Activated CD8-positive, alpha-beta memory T cell treated with anti-CD3 and anti-CD28 coated beads for 36 hours (primary cell): ENCODE results near the gene NPC1L1. TPM values are rescaled to one million over a fixed set of nuclear protein-coding genes. Genes with fewer than 3 reads are reported as not detected.
"Not testable (repeated sequence)": the region's sequence is repeated elsewhere in the genome, so short reads cannot be mapped to it uniquely, and the experiment has no call there.

Source experiments
- CTCF ChIA-PET: fragments of 350-600 bp; sonication (Branson Sonifier 250); formaldehyde crosslinking; loops from one replicate; lab custom pipeline; 2021; ENCODE audit warnings: antibody characterized with exemption; lab: Charles Lee
- POLR2A ChIA-PET: fragments of 350-600 bp; sonication (Branson Sonifier 250); formaldehyde crosslinking; loops from one replicate; lab custom pipeline; 2021; ENCODE audit warnings: antibody characterized with exemption; lab: Charles Lee
- total RNA-seq, 2 experiments: library from RNA; stranded (reverse); gene quantifications; one replicate each; pipeline ENCODE4 v1.2.3, GENCODE V29; 2021

The NPC1L1 gene
- total RNA-seq, 2 experiments from 2014 or later, result not detected

DNA sequence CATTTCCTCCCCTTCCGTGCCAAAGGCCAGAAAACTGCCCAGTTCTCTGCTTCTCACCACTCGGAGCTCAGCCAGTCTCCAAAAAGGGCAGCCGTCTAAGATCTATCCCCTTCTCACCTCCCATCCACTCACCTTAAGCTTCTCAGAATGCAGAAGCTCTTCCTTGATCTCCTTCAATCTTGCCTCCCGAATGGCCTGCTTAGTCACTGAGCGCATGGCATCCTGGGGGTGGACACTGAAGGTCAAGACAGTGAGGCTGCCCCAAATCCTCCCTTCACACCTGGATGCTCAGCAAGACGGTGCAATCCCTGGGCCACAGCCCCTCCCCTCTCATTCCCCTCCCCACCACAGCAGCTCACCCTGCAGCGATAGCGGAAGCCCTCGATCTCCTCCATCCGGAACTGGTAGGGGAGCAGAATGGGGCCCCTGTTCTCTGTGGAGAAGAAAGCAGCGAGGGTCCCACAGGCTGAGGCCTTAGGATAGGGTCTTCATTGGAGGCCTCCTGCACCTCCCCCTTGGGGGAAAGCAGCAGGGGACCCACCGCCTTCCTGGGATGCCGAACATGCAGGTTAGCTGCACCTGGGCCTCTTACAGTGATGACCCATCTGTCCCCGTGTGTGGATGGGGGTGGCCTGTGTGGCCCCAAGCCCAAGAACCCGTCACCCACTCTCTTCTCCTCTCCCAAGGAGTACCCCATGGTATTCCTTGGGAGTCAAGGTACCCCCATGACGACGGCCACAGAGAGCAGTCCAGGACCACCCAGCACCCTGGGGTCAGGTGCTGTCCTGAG, 27.8 kb upstream of the NPC1L1 start:
- ChIA-PET CTCF (no interaction called here), POLR2A (interaction anchor here (1.2 kb wide), 1 partner anchor 12 kb away, joined by 3 read pairs; no protein-coding TSS in a partner anchor)

DNA sequence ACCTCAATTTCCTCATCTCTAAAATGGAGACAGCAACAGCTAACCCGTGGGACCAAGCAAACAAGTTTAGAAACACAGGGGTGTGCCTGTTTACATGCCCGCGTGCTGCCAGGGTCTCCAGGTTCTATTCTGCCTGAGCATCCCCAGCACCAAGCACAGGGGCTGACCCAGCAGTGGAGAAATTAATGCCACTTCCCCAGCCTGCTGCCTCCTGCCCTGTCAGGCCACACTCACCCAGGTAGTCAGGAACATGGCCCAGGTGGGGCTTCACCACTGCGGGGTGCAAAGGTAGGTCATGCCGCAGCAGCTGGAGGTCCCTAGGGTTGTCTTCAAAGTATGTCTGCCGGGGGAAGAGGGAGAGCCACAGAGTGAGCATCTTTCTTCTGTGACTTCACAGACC, 26.8 kb upstream of the NPC1L1 start:
- ChIA-PET CTCF (no interaction called here), POLR2A (interaction anchor here (1.2 kb wide), 1 partner anchor 13 kb away, joined by 3 read pairs; no protein-coding TSS in a partner anchor)

GRCh38 chr7:44566680-44567079, 25.6 kb upstream of the NPC1L1 start:
- ChIA-PET CTCF (interaction anchor here (1.0 to 3.1 kb wide), 3 partner anchors 21 to 325 kb away, joined by 3 to 17 read pairs (median 3); no protein-coding TSS in a partner anchor), POLR2A (no interaction called here)

- CTCF ChIA-PET, result interaction anchor here (0.8 to 3.1 kb wide), 15 partner anchors 9 to 324 kb away, joined by 3 to 17 read pairs (median 4); partner anchors contain the start of genes DDX56 and TMED4
These were observed 24.8 kb upstream of the NPC1L1 start for GRCh38 chr7:44565795-44566559.

DNA sequence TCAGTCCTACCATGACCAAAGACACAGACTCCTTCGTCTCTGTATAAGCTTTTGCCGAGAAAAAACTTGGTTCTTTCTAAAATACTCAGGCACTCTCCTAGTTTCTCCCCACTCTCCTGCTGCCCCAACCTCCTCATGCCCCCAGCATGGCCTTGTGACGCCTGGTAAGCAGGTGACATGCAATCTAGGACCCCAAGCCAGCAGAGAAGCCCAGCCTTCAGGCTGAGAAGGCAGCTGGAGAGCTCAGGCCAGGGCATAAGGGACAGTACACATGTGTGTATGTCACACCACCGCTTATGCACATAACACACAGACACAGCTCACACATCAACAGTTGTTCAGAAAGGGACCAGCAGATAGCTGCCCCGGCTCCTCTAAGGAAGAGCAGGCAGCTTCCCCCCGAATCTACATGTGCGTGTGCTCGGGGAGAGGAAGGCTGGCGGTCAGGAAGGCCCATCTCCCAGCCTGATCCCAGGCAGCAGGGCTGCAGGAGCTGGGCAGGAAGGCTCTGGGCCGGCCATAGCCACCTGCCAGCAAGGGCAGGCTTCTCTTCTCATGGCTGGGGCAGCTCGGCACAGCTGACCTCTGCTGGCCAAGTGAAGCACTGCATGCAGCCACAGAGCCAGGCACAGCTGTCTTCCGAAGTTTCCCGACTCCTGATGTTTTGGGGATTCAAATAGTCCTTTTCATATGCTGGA, 24.1 kb upstream of the NPC1L1 start:
- ChIA-PET POLR2A (interaction anchor here (0.6 to 2.2 kb wide), 5 partner anchors 9 to 75 kb away, joined by 3 to 11 read pairs (median 4); partner anchors contain the start of genes DDX56, NUDCD3 and TMED4), CTCF (interaction anchor here (0.5 to 3.1 kb wide), 16 partner anchors 9 to 365 kb away, joined by 3 to 17 read pairs (median 4); partner anchors contain the start of genes DDX56, TMED4 and YKT6)

More at GRCh38 chr7:44565795-44566559, 24.8 kb upstream of the NPC1L1 start:
- POLR2A ChIA-PET, result interaction anchor here (0.7 to 2.2 kb wide), 4 partner anchors 8 to 75 kb away, joined by 3 to 11 read pairs (median 4); partner anchors contain the start of genes DDX56, NUDCD3 and TMED4

DNA sequence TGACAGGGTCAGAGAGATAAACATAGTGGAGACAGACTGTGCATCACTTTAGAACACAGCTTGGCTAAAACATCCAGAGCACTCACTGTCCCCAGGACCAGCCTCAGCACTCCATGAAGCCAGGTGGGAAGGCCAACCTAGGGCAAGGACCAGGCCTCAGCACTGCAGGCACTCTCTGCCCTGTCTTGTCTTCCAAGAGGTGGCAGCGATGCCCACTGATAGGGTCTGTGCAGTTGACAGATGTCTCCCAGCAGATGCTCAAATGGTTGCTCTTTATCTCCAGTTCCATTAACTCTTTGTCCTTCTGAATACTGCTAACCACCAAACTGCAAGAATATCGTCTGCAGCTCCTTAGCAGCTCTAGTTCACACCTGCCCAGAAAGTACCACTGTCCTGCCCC, 23.5 kb upstream of the NPC1L1 start:
- ChIA-PET CTCF (interaction anchor here (1.0 to 3.1 kb wide), 7 partner anchors 10 to 364 kb away, joined by 3 to 17 read pairs (median 3); partner anchors contain the start of gene YKT6), POLR2A (interaction anchor here (0.6 to 2.2 kb wide), 3 partner anchors 9 to 16 kb away, joined by 3 to 11 read pairs (median 4); partner anchors contain the start of gene DDX56)

- POLR2A ChIA-PET, result no interaction called here
These were observed 22.1 kb upstream of the NPC1L1 start for GRCh38 chr7:44563171-44563679.

GRCh38 chr7:44562622-44562962, 21.5 kb upstream of the NPC1L1 start:
- POLR2A ChIA-PET, result not testable (repeated sequence)
- CTCF ChIA-PET, result interaction anchor here (0.5 kb wide), 1 partner anchor 11 kb away, joined by 3 read pairs; no protein-coding TSS in a partner anchor

More at GRCh38 chr7:44563171-44563679, 22.1 kb upstream of the NPC1L1 start:
- CTCF ChIA-PET, result no interaction called here

GRCh38 chr7:44561962-44562621, 21.0 kb upstream of the NPC1L1 start:
- CTCF ChIA-PET, result interaction anchor here (0.5 kb wide), 1 partner anchor 11 kb away, joined by 3 read pairs; no protein-coding TSS in a partner anchor
- POLR2A ChIA-PET, result no interaction called here

DNA sequence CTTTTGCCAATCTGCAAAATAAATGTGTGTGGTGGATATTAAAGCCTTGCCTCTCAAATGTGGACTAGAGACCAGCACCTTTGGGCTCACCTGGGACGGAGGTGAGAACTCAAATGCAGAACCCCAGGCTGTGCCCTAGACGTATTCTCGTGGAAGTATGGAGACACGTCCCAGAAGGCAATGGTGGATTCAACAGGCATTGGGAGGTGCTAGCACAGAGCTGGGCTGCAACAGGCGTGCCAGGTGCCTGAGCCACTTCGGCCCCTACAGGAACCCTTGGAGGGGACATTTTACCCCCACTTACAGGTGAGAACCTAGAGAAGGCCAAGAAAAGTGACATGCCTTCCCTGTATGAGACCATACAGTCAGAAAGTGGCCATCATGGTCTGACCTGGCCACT, 20.4 kb upstream of the NPC1L1 start:
- POLR2A ChIA-PET, result no interaction called here
- CTCF ChIA-PET, result no interaction called here

DNA sequence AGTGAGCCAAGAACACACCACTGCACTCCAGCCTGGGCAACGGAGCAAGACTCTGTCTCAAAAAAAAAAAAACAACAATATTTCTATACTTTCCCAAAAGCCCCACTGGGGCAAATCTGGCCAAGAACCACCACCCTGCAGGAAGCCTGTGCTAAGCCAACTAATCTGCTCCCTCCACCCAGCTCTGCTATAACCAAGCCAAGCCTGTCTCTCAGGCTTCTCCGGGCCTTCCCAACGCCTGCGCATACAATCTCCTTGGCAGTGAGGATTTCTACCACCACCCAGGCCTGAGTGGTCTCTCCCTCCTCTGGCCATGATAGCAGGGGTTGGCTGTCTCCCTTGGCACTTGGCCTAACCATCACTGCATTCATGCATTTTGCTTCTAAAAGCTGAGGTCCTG, 18.4 kb upstream of the NPC1L1 start:
- ChIA-PET CTCF (no interaction called here), POLR2A (interaction anchor here (0.6 kb wide), 1 partner anchor 153 kb away, joined by 3 read pairs; no protein-coding TSS in a partner anchor)

GRCh38 chr7:44557485-44557884, 16.4 kb upstream of the NPC1L1 start:
- CTCF ChIA-PET, result no interaction called here
- POLR2A ChIA-PET, result no interaction called here

- CTCF ChIA-PET, result no interaction called here
- POLR2A ChIA-PET, result no interaction called here
These were observed 14.2 kb upstream of the NPC1L1 start for GRCh38 chr7:44555350-44555749.

- CTCF ChIA-PET, result interaction anchor here (2.2 kb wide), 1 partner anchor 13 kb away, joined by 6 read pairs; no protein-coding TSS in a partner anchor
- POLR2A ChIA-PET, result not testable (repeated sequence)
These were observed 11.4 kb upstream of the NPC1L1 start for GRCh38 chr7:44552473-44553005.

DNA sequence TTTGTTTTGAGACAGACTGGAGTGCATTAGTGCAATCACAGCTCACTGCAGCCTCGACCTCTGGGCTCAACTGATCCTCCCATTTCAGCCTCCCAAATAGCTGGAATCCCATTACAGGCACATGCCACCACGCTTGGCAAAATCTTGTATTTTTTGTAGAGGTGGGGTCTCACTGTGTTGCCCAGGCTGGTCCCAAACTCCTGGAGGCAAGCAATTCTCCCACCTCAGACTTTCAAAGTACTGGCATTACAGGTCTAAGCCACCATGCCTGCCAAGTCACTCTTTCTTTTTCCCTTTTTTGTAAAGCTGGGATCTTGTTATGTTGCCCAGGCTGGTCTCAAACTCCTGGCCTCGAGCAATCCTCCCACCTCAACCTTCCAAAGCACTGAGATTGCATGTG, 8.3 kb upstream of the NPC1L1 start:
- POLR2A ChIA-PET, result no interaction called here
- CTCF ChIA-PET, result no interaction called here

DNA sequence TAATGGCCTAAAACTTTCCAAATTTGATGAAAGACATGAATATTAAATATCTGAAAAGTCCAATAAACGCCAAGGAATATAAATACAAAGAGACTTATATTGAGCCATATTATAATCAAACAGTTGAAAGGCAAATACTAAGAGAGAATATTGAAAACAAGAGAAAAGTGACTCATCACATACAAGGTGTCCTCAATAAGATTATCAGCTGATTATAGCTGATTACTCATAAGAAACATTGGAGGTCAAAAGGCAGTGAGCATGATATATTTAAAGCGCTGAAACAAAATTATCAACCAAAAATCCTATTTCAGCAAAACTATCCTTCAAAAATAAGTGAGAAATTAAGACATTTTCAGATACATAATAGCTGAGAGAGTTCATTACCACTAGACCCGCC, 7.8 kb upstream of the NPC1L1 start:
- ChIA-PET CTCF (no interaction called here), POLR2A (no interaction called here)

DNA sequence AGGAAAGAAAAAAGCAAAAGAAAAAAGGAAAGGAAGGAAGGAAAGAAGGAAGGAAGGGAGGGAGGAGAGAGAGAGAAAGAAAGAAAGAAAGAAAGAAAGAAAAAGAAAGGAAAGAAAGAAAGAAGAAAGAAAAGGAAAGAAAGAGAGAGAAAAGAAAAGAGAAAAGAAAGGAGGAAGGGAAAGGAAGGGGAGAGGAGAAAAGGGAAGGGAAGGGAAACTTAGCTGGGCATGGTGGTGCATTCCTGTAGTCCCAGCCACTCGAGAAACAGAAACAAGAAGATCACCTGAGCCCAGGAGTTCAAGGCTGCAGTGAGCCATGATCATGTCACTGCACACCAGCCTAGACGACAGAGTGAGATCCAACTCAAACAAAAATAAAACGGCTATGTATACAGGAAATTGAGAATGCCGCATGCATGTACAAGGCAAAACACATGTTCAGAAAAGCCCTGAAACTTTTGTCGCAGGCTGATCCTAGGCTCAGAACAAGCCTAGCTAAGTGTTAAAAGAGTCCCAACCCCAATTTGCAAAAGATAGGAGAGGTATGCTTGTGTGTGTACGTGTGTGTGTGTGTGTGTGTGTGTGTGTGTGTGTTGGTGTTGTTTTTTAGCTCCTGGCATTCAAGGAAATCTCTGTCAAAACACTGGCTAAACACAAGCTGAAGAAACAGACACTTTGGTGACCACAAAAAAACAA, 6.6 kb upstream of the NPC1L1 start:
- POLR2A ChIA-PET, result interaction anchor here (0.6 to 0.9 kb wide), 2 partner anchors 13 to 394 kb away, joined by 3 to 4 read pairs; no protein-coding TSS in a partner anchor
- CTCF ChIA-PET, result interaction anchor here (0.8 to 0.9 kb wide), 2 partner anchors 13 to 18 kb away, joined by 3 to 5 read pairs; no protein-coding TSS in a partner anchor
